ENCODE data around the gene MTO1. TPM values are rescaled to one million over a fixed set of nuclear protein-coding genes. Genes with fewer than 3 reads are reported as not detected.

MTO1 gene
- total RNA-seq, 1 experiment from 2014 or later: 31.6 TPM

- CTCF ChIA-PET: no interaction called here
- Mint-ChIP-seq H3K9me3 (ENCODE audit: low read depth, unreplicated experiment) (no peaks in the 10 kb centered on the region), H3K36me3 (ENCODE audit: insufficient read depth, unreplicated experiment) (peaks cover 22% of the 10 kb centered on the region), H3K4me1 (ENCODE audit: low read depth, unreplicated experiment) (no peaks in the 10 kb centered on the region), H3K27me3 (ENCODE audit: unreplicated experiment) (no peaks in the 10 kb centered on the region), H3K4me3 (ENCODE audit: low read depth, unreplicated experiment) (no peak overlapping the region), H3K27ac (ENCODE audit: unreplicated experiment) (no peak overlapping the region)
- TF ChIP-seq CTCF (IDR thresholded peaks at IDR 0.05; ENCODE audit: unreplicated experiment): no peak
- intact Hi-C loops (cut with micrococcal nuclease; ENCODE audit: unreplicated experiment): no loop called here
- no TSS peak for BruUV-seq (replicated peaks)
- no peak for DNase-seq
These were observed 29.8 kb downstream of the MTO1 start for GRCh38 chr6:73491377-73491776.

- intact Hi-C loops (cut with micrococcal nuclease; ENCODE audit: unreplicated experiment): no loop called here
- Mint-ChIP-seq H3K27me3 (ENCODE audit: unreplicated experiment) (no peaks in the 10 kb centered on the region), H3K9me3 (ENCODE audit: low read depth, unreplicated experiment) (no peaks in the 10 kb centered on the region), H3K4me1 (ENCODE audit: low read depth, unreplicated experiment) (no peaks in the 10 kb centered on the region), H3K36me3 (ENCODE audit: insufficient read depth, unreplicated experiment) (peaks cover 26% of the 10 kb centered on the region), H3K4me3 (ENCODE audit: low read depth, unreplicated experiment) (no peak overlapping the region), H3K27ac (ENCODE audit: unreplicated experiment) (no peak overlapping the region)
- BruUV-seq (replicated peaks): no TSS peak
- no peak for DNase-seq
- CTCF ChIA-PET: no interaction called here
- TF ChIP-seq CTCF (IDR thresholded peaks at IDR 0.05; ENCODE audit: unreplicated experiment): no peak
These were observed 36.4 kb downstream of the MTO1 start for GRCh38 chr6:73497915-73498314.

DNA sequence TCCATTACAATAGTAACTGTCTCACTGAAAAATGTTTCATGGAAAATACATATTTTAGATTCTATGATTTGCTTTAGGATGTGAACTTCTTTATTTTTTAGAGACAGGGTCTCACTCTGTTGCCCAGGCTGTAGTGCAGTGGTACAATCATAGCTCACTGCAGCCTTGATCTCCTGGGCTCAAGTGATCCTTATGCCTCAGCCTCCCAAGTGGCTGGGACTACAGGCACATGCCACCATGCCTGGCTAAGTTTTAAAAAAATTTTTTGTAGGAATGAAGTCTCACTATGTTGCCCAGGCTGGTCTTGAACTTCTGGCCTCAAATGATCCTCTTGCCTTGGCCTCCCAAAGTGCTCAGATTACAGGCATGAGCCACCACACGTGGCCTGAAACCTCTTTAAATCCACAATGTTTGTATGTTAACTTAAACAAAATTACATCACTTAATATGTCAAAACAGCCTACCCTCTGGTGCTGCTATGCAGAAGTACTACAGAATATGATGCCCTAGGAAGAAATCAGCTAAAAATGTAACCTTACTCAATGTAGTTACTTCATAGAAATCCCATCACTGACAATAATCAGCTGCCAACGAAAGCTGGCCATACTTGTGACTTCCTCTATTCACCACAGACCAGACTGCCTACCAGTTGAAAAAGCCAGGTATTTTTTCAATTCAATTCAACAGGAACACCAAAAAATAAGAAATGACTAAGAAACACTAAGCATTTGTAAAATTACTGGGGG is 41.7 kb downstream of the MTO1 start:
- Mint-ChIP-seq H3K27ac (ENCODE audit: unreplicated experiment) (no peak overlapping the region), H3K9me3 (ENCODE audit: low read depth, unreplicated experiment) (peaks cover 2% of the 10 kb centered on the region), H3K27me3 (ENCODE audit: unreplicated experiment) (no peaks in the 10 kb centered on the region), H3K4me3 (ENCODE audit: low read depth, unreplicated experiment) (no peak overlapping the region), H3K36me3 (ENCODE audit: insufficient read depth, unreplicated experiment) (peaks cover 23% of the 10 kb centered on the region), H3K4me1 (ENCODE audit: low read depth, unreplicated experiment) (no peaks in the 10 kb centered on the region)
- no peak for DNase-seq
- intact Hi-C loops (cut with micrococcal nuclease; ENCODE audit: unreplicated experiment): no loop called here
- CTCF ChIA-PET: no interaction called here
- no TSS peak for BruUV-seq (replicated peaks)
- TF ChIP-seq CTCF (IDR thresholded peaks at IDR 0.05; ENCODE audit: unreplicated experiment): no peak

GRCh38 chr6:73504160-73504559 is 42.6 kb downstream of the MTO1 start:
- no peak for DNase-seq
- TF ChIP-seq CTCF (IDR thresholded peaks at IDR 0.05; ENCODE audit: unreplicated experiment): no peak
- CTCF ChIA-PET: no interaction called here
- Mint-ChIP-seq H3K36me3 (ENCODE audit: insufficient read depth, unreplicated experiment) (peaks cover 28% of the 10 kb centered on the region), H3K27ac (ENCODE audit: unreplicated experiment) (no peak overlapping the region), H3K9me3 (ENCODE audit: low read depth, unreplicated experiment) (peaks cover 2% of the 10 kb centered on the region), H3K4me3 (ENCODE audit: low read depth, unreplicated experiment) (no peak overlapping the region), H3K27me3 (ENCODE audit: unreplicated experiment) (no peaks in the 10 kb centered on the region), H3K4me1 (ENCODE audit: low read depth, unreplicated experiment) (no peaks in the 10 kb centered on the region)
- intact Hi-C loops (cut with micrococcal nuclease; ENCODE audit: unreplicated experiment): no loop called here
- no TSS peak for BruUV-seq (replicated peaks)
